ENCODE data around the gene COL9A2.
A peak's percentile ranks its signal among the peaks of the same experiment; 100 is the strongest.

COL9A2 gene

DNA sequence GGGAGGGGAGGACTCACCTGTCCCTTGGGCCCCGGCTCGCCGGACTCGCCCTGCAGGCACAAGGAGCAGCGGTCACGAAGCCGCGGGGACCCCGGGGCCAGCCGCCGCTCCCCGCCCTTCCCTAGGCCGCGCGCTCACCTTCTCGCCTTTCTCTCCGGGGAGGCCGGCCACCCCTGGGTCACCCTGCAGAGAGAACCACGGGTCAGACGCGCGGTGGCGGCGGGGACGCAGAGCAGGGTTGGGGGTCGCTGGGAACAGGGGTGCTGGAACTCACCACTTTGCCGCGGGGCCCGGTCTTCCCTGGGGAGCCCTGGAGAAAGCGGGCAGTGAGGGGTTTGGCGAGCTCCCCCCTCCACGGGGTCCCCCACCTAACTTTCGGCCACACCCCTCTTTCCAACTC is 13.3 kb downstream of the COL9A2 start:
- TF ChIP-seq Cebpa-rat (IDR thresholded peaks at IDR 0.05), result no peak
- Histone ChIP-seq H3K4me1 (peaks cover 11 to 24% (median 22%) of the 10 kb centered on the region in 10 experiments), H4K20me1 (no peaks in the 10 kb centered on the region), H3K9ac (no peak overlapping the region), H3K9me3 (replicated peaks in 1 of 11) (no peaks in the 10 kb centered on the region), H3K4me2 (no peak overlapping the region), H3K4me3 (no peak overlapping the region), H3K27me3 (no peaks in the 10 kb centered on the region), H3K36me3 (peaks cover 0 to 8% (median 0%) of the 10 kb centered on the region in 11 experiments; a peak in 4 of 22 replicates), H3K27ac (no peak overlapping the region)

DNA sequence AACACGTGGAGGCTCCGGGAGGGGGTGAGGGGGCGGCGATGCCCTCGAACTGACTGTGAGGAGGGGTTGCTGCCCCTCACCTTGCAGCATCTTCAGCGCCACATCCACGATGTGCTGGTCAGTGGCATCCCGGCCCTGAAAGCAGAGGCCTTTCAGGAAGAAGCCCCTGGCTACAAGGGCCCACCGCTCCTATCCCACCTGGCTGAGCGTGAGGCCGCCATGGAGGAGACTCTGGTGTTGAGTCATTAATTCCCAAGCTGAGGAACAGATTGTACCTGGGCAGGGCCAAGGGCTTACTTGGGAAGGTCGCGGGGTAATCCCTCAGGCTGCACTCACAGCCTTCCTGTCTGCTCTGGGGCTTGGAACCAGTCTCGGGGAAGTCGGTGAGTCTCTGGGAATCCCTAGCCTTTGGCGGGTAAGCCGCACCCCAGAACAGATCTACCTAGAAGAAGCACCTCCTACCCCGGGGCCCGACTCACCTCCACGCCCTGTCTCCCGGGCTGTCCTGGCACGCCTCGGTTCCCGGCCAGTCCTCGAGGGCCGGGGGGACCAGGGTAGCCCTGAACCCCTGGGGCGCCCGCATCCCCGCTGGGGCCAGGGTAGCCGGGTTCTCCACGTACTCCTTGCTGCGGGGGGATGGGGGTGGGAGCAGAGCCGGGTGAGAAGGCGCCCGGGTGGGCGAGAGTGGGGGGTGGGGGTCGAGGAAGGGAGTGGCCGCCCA is 13.9 kb downstream of the COL9A2 start:
- no peak overlapping the region for H3K4me3 ChIP-seq
- no peak overlapping the region for H3K4me2 ChIP-seq
- no peak overlapping the region for H3K9ac ChIP-seq
- H3K36me3 ChIP-seq, result peaks cover 0 to 8% (median 0%) of the 10 kb centered on the region in 11 experiments; a peak in 4 of 22 replicates
- H3K27ac ChIP-seq, result no peak overlapping the region
- H3K4me1 ChIP-seq, result peaks cover 11 to 28% (median 23%) of the 10 kb centered on the region in 10 experiments
- no peaks in the 10 kb centered on the region for H3K9me3 ChIP-seq (replicated peaks in 1 of 11)
- H3K27me3 ChIP-seq, result no peaks in the 10 kb centered on the region
- no peaks in the 10 kb centered on the region for H4K20me1 ChIP-seq
- no peak for TF ChIP-seq Cebpa-rat (IDR thresholded peaks at IDR 0.05)

DNA sequence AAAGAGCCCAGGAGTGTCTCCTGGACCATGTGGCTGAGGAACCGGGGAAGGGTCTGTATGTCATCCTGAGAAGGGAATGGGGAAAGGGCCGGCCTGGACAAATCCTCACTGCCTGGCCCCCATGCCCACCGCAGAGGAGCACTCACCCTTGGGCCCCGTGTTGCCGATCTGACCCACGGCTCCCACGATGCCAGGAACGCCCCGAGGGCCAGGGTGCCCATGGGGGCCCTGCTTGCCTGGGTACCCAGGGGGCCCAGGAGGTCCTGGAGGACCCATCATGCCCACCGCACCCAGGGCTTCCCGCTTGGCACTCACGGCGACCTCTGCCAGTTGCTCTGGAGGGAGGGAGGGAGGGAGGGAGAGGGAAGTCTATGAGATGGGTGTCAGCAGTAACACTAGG is 14.6 kb downstream of the COL9A2 start:
- Histone ChIP-seq H3K4me1 (peaks cover 11 to 28% (median 23%) of the 10 kb centered on the region in 10 experiments), H3K27ac (no peak overlapping the region), H3K9ac (no peak overlapping the region), H3K4me3 (no peak overlapping the region), H3K27me3 (no peaks in the 10 kb centered on the region), H3K36me3 (peaks cover 0 to 8% (median 0%) of the 10 kb centered on the region in 11 experiments; a peak in 4 of 22 replicates), H4K20me1 (no peaks in the 10 kb centered on the region), H3K9me3 (replicated peaks in 1 of 11) (no peaks in the 10 kb centered on the region), H3K4me2 (no peak overlapping the region)
- TF ChIP-seq Cebpa-rat (IDR thresholded peaks at IDR 0.05), result no peak

DNA sequence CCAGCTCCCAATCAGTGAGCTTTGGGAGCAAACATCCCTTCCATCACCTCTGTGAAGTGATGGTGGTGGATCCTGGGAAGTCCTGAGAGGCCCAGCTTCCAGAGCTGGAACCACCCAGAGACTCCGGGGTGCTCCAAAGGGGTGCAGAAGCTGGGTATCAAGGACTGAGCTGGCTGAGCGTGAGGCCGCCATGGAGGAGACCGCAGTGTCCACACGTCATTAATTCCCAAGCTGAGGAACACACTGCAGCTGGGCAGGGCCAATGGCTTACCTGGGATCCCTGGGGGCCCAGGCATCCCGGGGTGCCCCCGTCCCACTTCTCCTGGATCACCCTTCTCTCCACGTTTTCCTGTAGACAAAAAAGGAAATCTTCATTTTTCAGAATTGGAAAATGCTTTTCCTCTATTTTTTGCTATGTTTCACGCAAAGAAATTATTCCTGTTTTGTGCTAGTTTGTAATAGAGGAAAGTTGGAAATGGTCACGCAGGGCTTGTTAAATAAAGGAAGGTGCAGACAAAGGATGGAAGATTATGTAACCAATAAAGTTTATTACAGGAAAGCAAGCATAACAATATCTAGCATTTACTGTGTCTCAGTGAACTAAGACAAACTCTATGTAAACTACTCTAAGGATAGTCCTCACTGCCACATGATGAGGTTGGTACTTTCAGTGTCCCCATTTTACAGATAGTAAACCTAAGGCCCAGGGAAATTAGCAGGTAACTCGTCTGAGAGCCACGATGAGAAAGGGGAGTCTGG is 15.4 kb downstream of the COL9A2 start:
- H3K27me3 ChIP-seq, result no peaks in the 10 kb centered on the region
- H3K36me3 ChIP-seq, result peaks cover 0 to 8% (median 0%) of the 10 kb centered on the region in 11 experiments; a peak in 4 of 22 replicates
- TF ChIP-seq Cebpa-rat (IDR thresholded peaks at IDR 0.05), result no peak
- no peak overlapping the region for H3K27ac ChIP-seq
- no peak overlapping the region for H3K4me2 ChIP-seq
- H3K9ac ChIP-seq, result no peak overlapping the region
- H3K4me3 ChIP-seq, result no peak overlapping the region
- no peaks in the 10 kb centered on the region for H3K9me3 ChIP-seq (replicated peaks in 1 of 11)
- no peaks in the 10 kb centered on the region for H4K20me1 ChIP-seq
- H3K4me1 ChIP-seq, result peaks cover 11 to 28% (median 23%) of the 10 kb centered on the region in 10 experiments

DNA sequence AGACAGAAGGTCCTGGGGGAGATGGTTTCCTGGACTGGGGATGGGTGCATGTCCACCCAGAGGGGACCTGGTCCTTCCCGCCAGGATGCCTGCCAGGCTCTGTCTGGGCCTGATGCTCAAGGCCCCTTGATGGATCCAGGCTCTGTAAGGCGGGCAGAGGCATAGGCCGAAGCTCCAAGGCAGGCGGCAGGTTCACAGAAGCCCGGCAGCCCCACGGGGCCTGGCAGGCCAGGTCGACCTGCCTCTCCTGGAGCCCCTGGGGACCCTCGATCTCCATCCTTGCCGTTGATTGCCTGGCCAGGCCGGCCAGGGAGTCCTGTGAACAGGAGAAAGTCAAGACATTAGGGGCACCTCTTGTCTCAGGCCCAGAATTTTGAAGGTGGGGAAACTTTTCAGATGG is 16.0 kb downstream of the COL9A2 start:
- Histone ChIP-seq H3K9me3 (replicated peaks in 1 of 11) (no peaks in the 10 kb centered on the region), H3K27me3 (no peaks in the 10 kb centered on the region), H3K4me3 (no peak overlapping the region), H3K4me1 (peaks cover 11 to 28% (median 23%) of the 10 kb centered on the region in 10 experiments), H3K27ac (no peak overlapping the region), H3K36me3 (peaks cover 0 to 8% (median 0%) of the 10 kb centered on the region in 11 experiments; a peak in 4 of 22 replicates), H4K20me1 (no peaks in the 10 kb centered on the region), H3K4me2 (peak overlapping the region in 1 of 11 experiments; percentile 62; a peak in 1 of 22 replicates), H3K9ac (no peak overlapping the region)
- no peak for TF ChIP-seq Cebpa-rat (IDR thresholded peaks at IDR 0.05)

DNA sequence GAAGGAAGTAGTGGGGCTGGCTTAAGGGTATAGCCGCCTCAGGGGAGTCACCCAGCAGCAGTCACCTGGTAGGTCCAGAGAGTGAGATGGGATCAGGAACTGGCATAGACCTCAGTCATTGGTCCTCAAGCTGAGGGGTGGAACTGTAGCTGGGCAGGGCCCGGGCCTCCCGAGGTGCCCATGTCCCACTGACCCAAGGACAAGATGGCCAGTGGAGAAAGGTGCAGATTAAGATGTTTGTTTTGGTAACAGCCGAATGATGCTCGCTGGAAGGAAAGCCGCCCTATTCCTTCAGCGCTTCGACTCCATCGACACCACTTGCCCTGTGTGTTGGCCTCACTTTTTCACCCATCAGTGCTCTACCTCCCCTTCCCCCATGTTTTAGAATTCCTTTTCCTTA is 16.4 kb downstream of the COL9A2 start:
- Histone ChIP-seq H3K4me3 (no peak overlapping the region), H3K4me2 (peak overlapping the region in 8 of 11 experiments; percentile 57 to 79 (median 66); a peak in 16 of 22 replicates), H4K20me1 (no peaks in the 10 kb centered on the region), H3K9ac (no peak overlapping the region), H3K27me3 (no peaks in the 10 kb centered on the region), H3K9me3 (replicated peaks in 1 of 11) (no peaks in the 10 kb centered on the region), H3K4me1 (peaks cover 11 to 28% (median 23%) of the 10 kb centered on the region in 10 experiments), H3K36me3 (peaks cover 0 to 8% (median 0%) of the 10 kb centered on the region in 11 experiments; a peak in 4 of 22 replicates), H3K27ac (no peak overlapping the region)
- TF ChIP-seq Cebpa-rat (IDR thresholded peaks at IDR 0.05), result no peak

DNA sequence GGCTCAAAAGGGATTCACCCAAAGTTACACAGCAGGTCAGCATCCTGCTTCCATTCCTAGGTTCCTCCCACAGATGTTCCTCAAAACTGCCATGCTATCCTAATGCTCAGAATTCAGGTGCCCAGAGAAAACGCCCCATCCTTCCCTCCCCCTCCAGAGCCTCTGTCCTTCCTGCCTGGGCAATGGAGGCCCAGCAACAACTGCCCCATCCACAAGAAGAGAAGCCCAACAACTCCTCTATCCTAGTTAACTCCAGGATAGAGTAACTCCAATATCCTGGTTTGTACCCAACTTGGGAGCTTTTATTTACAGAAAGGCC is 16.9 kb downstream of the COL9A2 start:
- Histone ChIP-seq H3K4me2 (peak overlapping the region in 10 of 11 experiments; percentile 11 to 79 (median 64); a peak in 17 of 22 replicates), H3K4me1 (peaks cover 11 to 28% (median 23%) of the 10 kb centered on the region in 10 experiments), H3K27me3 (no peaks in the 10 kb centered on the region), H3K4me3 (no peak overlapping the region), H3K27ac (no peak overlapping the region; a peak in 1 of 22 replicates), H3K36me3 (peaks cover under 1 to 10% (median 4%) of the 10 kb centered on the region in 11 experiments; a peak in 14 of 22 replicates), H3K9ac (no peak overlapping the region), H4K20me1 (no peaks in the 10 kb centered on the region), H3K9me3 (replicated peaks in 1 of 11) (no peaks in the 10 kb centered on the region)
- TF ChIP-seq Cebpa-rat (IDR thresholded peaks at IDR 0.05), result no peak

DNA sequence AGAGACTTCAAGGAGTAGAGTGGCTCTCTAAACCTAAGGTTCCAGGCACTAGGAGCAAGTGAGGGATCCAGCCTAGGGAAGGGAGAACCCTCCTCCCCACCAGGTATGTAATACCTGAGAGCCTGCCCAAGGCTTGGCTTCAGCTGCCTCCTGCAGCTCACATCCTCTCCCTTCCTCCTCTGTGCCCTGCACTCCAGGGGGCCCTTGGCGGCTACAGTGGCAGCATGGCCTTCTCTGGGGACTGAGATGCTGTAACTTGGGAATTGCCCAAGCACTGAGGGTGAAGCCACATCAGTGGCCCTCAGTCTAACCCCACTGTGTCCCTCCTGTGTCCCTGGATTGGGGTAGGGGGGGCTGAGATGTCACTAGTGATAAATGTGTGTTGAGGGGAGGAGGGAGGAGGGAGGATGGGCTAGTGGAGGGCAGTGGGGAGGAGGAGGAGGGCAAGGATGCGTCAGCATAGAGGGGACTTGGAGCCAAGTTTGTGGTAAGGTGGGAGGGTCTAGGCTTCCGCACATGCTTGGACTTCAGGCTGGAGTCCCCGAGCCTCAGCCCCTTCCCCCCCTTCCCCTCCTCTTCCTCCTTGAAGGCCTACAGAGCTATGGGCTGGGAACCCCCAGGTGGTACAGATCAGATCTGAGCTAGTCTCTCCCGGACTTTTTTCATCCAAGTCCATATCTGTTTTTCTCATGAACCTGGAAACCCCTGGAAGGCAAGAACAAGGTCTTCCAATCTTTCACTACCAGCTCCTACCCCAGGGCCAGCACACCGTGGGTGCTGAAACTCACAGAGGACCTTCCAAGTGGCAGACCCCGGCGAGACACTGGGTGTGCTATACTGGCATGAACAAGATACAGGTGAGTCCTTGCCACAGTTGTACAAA is 17.5 kb downstream of the COL9A2 start:
- Histone ChIP-seq H4K20me1 (no peaks in the 10 kb centered on the region), H3K4me3 (no peak overlapping the region), H3K4me2 (peak overlapping the region; percentile 11 to 79 (median 62); a peak in 20 of 22 replicates), H3K9ac (0 out of 22 replicates have a peak overlapping the region, but pooled peaks of 1 of the 11 experiments have one; percentile 16), H3K27me3 (no peaks in the 10 kb centered on the region), H3K36me3 (peaks cover 7 to 16% (median 9%) of the 10 kb centered on the region in 11 experiments; a peak in 16 of 22 replicates), H3K9me3 (replicated peaks in 1 of 11) (no peaks in the 10 kb centered on the region), H3K4me1 (peaks cover 11 to 28% (median 23%) of the 10 kb centered on the region in 10 experiments), H3K27ac (peak overlapping the region in 1 of 11 experiments; percentile 21; a peak in 1 of 22 replicates)
- TF ChIP-seq Cebpa-rat (IDR thresholded peaks at IDR 0.05), result no peak
